ENCODE results near the gene CHCHD3.

Gene CHCHD3

DNA sequence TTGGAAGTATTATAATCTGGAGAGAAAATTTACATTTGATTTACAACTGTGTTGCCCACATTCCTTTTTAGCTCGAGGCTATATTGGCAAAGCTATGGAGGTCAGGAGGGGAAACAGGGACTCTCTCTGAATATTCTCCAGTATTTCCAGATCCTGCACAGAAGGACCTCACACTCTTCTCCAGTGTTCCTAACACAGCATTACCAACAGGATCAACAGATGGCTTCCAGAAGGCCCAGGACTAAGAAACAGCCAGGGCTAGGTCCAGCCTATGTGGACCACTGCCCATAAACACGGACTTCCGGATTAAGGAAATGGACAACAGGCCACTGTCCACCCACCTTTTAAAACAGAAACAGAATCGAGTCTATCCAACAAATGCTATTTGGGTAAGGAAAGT, 65.3 kb downstream of the CHCHD3 start:
- no peak for DNase-seq (ENCODE audit: extremely low read depth, insufficient read length)
- H3K27me3 ChIP-seq (replicated peaks; ENCODE audit: control insufficient read depth, insufficient read depth, low read length), result no peaks in the 10 kb centered on the region
- H3K4me3 ChIP-seq (replicated peaks; ENCODE audit: low read depth, low read length), result no peak overlapping the region
- TF ChIP-seq, protein P1, sequence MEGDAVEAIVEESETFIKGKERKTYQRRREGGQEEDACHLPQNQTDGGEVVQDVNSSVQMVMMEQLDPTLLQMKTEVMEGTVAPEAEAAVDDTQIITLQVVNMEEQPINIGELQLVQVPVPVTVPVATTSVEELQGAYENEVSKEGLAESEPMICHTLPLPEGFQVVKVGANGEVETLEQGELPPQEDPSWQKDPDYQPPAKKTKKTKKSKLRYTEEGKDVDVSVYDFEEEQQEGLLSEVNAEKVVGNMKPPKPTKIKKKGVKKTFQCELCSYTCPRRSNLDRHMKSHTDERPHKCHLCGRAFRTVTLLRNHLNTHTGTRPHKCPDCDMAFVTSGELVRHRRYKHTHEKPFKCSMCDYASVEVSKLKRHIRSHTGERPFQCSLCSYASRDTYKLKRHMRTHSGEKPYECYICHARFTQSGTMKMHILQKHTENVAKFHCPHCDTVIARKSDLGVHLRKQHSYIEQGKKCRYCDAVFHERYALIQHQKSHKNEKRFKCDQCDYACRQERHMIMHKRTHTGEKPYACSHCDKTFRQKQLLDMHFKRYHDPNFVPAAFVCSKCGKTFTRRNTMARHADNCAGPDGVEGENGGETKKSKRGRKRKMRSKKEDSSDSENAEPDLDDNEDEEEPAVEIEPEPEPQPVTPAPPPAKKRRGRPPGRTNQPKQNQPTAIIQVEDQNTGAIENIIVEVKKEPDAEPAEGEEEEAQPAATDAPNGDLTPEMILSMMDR (IDR thresholded peaks at IDR 0.05; ENCODE audit: insufficient read depth, low read length, poor library complexity, severe bottlenecking), result no peak
- H3K36me3 ChIP-seq (ENCODE audit: control insufficient read depth, insufficient read depth, low read length), result peaks cover 1% of the 10 kb centered on the region

DNA sequence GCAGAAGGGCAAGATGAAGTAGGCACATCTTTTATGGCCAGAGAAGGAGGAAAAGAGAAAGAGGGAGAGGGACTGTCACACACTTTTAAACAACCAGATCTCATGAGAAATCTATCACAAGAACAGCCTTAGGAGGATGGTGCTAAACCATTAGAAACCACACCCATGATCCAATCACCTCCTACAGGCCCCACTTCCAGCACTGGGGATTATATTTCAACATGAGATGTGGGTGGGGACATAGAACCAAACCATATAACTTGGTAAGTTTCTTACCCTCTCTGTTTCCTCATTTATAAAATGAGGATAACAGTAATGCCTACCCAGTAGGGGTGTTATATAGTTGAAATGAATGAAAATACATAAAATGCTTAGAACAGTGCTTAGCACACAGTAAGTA, 66.0 kb downstream of the CHCHD3 start:
- no peak overlapping the region for H3K4me3 ChIP-seq (replicated peaks; ENCODE audit: low read depth, low read length)
- DNase-seq (ENCODE audit: extremely low read depth, insufficient read length), result no peak

DNA sequence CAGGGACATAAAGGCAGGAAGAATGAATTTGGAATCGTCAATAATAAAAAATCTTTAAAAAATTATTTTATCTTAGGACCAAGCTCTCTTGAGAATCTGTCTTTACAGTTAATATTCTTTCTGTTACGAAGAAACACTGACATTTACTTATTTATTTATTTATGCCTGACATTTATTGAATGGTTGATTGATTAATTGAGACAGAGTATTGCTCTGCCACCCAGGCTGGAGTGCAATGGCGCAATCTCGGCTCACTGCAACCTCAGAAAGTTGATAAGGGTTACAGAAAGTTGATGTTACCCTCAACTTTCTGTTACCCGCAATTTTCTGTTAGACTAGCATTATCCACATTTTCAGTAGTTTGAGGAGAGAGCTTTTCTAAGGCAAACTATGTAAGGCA, 70.1 kb downstream of the CHCHD3 start:
- Histone ChIP-seq H3K4me3 (replicated peaks; ENCODE audit: low read depth, low read length) (no peak overlapping the region), H3K36me3 (ENCODE audit: control insufficient read depth, insufficient read depth, low read length) (no peaks in the 10 kb centered on the region), H3K27me3 (replicated peaks; ENCODE audit: control insufficient read depth, insufficient read depth, low read length) (no peaks in the 10 kb centered on the region)
- DNase-seq (ENCODE audit: extremely low read depth, insufficient read length), result no peak
- TF ChIP-seq, protein P1 (IDR thresholded peaks at IDR 0.05; ENCODE audit: insufficient read depth, low read length, poor library complexity, severe bottlenecking), result no peak

More for the DNA sequence above, 66.0 kb downstream of the CHCHD3 start:
- TF ChIP-seq, protein P1 (IDR thresholded peaks at IDR 0.05; ENCODE audit: insufficient read depth, low read length, poor library complexity, severe bottlenecking), result no peak
- peaks cover 1% of the 10 kb centered on the region for H3K36me3 ChIP-seq (ENCODE audit: control insufficient read depth, insufficient read depth, low read length)
- H3K27me3 ChIP-seq (replicated peaks; ENCODE audit: control insufficient read depth, insufficient read depth, low read length), result no peaks in the 10 kb centered on the region

DNA sequence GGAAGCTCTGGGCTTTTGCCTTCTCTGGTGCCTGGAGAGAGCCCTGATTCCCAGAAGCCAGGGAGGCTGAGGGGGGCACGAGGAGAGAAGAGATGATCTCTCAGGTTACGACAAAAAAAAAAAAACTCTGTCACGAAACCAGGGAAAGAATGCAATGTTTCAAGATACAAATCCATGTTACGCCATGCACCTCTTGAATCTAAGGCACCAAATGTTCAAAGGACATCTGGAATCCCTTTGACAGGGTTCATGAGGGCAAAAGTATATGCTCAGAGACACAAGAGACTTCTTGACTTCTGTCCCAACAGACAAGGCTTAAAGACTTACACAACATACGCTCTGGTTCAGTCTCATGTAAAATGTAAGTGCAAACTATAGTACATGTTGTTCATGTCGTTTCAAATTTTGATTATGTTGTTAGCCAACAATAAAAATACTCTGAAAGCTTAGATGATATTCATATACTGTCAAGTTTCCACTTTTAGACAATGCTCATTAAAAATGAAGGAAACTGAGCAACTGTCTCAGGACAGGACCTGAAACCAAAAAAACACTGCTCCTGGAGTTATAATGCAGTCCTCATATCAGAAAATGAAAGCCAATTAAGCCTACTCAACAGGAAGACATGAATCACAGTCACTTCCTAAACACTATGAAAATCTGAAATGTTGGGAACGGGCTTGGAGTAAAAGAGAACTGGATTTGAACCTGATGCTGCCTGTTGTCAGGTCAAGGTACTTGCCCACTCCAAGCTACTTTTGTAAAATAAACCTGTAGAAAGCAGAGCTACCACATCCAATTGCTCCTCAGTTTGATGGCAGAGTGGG, 72.3 kb downstream of the CHCHD3 start:
- Histone ChIP-seq H3K27me3 (replicated peaks; ENCODE audit: control insufficient read depth, insufficient read depth, low read length) (no peaks in the 10 kb centered on the region), H3K4me3 (replicated peaks; ENCODE audit: low read depth, low read length) (no peak overlapping the region), H3K36me3 (ENCODE audit: control insufficient read depth, insufficient read depth, low read length) (no peaks in the 10 kb centered on the region)
- TF ChIP-seq, protein P1 (IDR thresholded peaks at IDR 0.05; ENCODE audit: insufficient read depth, low read length, poor library complexity, severe bottlenecking), result no peak
- no peak for DNase-seq (ENCODE audit: extremely low read depth, insufficient read length)

DNA sequence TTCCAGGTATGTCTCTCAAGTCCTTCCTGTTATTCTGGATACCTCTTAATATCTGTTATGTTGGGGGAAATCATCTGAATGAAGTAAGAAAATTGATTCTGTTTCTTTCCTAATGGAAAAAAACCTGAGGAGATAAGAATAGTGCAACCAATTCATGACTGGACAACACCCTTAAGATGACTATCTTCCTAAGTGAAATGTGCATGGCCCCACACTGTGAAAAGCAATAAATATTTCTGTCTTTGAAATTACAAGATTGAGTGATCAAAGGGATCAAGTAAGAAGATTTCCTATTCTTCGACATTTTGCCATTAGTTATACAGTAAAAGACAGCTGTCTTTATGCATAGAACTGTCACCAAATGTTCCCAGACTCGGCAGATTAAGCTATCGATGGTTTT, 73.9 kb downstream of the CHCHD3 start:
- Histone ChIP-seq H3K36me3 (ENCODE audit: control insufficient read depth, insufficient read depth, low read length) (no peaks in the 10 kb centered on the region), H3K27me3 (replicated peaks; ENCODE audit: control insufficient read depth, insufficient read depth, low read length) (no peaks in the 10 kb centered on the region), H3K4me3 (replicated peaks; ENCODE audit: low read depth, low read length) (no peak overlapping the region)
- TF ChIP-seq, protein P1 (IDR thresholded peaks at IDR 0.05; ENCODE audit: insufficient read depth, low read length, poor library complexity, severe bottlenecking), result no peak
- DNase-seq (ENCODE audit: extremely low read depth, insufficient read length), result no peak

Data from GM06990 (cell line).